ENCODE measurements around the gene TRA2A.

GRCh38 chr7:23473844-23474093 is 58.0 kb downstream of the TRA2A start:
- TF ChIP-seq CTCF (IDR thresholded peaks at IDR 0.05) (no peak), POLR2A (IDR thresholded peaks at IDR 0.05) (no peak), POLR2AphosphoS5 (IDR thresholded peaks at IDR 0.05) (no peak)

Measured in gastroesophageal sphincter (tissue), 3 donors.